Dermis blood vessel endothelial cell (primary cell): ENCODE measurements around the gene ALKBH3. TPM values are rescaled to one million over a fixed set of nuclear protein-coding genes. Genes with fewer than 3 reads are reported as not detected.

ENCODE experiments used
- DNase-seq: peaks from one replicate; pipeline ENCODE4 v3.0.0; 2010
- total RNA-seq: library from RNA; depleted of rRNA; stranded (reverse); fragments of >200 nt; gene quantifications from 2 replicates; pipeline ENCODE4 v1.2.3, GENCODE V29; 2014

ALKBH3 gene
- total RNA-seq, 1 donor from 2014 or later, result 27.4 TPM

DNA sequence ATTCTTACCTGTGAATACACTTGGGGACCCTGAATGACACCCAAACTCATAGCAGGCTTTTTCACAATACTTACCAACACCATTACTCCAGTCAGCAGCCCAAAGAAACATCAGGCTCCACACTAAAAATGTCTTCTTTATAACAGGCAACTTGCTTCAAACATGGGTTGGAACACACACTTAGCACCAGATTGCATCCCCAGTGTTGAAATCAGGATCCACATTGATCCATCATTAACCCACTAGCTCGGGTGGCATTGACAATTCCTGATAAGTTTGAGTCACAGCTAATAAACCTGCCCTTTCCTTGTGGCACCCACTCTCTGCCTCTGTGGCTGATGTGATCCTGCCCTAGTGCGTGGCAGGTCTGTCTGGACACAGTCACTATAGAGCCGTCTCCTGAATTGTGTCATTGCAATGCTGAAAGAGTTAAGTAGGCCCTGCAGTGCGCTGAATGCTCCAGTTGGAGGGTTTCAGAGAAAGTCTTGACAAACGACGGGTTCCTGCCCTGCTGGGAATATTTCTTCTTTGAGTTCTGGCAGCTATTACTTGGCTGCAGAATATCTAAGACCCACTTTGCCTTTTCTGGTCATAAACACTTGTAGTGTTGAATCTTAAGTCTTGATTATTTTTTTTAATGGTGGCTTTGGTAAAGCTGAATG is 42.2 kb downstream of the ALKBH3 start:
- DNase-seq, result no peak

DNA sequence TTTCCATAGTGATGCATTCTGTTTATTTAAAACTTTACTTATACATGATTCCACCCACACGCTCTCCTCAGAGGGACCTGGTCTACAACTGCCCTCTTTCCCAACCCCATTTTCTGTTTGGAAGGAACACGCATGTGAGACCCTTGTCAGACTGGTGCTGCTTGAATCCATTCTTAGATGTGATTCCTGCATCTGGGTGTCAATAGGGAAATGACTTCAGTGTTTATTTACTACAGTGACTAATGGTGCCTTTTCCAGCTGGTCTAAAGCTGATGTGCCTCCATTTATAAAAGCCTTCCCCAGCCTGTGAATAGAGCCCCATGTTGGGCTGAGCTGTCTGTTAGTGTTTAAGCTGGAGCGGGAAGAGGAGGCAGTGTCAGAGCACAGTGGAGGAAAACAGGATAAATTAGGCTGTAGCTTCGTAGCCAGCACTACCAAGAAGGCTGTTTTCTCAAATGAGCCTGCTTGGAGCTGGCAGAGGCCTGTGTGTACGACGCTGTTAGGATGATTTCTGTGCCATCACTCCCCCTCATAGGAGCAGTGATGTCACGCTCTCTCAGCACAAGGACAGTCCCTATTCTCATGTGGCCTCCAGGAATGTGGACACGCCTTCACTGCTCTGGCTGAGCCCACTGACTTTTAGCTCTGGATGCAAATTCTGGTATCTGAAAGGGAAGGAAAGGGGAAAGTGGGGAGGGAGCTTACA is 42.9 kb downstream of the ALKBH3 start:
- peak; percentile 80 for DNase-seq

GRCh38 chr11:43924112-43924855 is 43.7 kb downstream of the ALKBH3 start:
- DNase-seq, result no peak

DNA sequence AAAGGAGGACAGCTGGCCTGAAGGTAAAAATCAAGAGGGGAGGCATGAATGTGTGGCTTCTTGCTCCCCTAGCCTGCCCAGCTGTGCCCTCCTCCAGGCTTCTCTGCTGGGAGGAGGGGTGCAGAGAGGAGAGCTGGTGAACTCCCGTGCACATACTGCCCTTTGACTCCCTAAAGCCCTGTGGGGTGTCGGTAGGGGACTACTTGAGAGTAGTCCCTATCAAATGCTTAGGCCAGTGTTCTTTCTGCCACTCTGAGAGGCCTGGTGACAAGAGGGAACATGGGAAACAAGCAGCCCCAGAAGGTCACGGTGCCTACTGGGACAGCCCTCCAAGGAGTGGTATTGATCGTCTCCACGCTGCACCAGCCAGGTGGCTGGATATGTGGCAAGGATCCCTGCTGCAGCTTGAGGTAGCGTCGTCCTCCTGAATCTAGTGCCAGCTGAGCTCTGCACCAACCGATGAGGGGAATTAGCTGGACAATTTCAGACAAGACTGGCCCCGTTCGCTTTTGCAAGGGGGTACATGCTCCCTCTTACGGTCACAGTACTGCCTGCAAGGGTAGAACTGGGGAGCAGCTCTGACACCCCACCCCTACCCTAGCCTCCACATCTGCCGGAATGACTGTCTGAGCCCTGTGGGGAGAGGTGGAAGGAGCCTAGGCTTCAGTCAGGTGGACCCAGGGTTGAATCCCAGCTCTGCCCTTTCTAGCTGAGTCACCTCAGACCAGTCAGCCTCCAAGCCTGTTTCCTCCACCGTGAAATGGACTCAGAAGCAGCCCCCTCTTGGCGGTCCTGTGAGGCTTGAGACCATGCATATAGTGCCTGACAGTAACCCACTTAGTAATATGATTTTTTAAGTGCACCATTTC is 44.7 kb downstream of the ALKBH3 start:
- DNase-seq, result no peak

GRCh38 chr11:43925932-43926505 is 45.4 kb downstream of the ALKBH3 start:
- peak; percentile 79 for DNase-seq

- DNase-seq, result no peak
Observed at GRCh38 chr11:43927070-43927469, 46.4 kb downstream of the ALKBH3 start.

GRCh38 chr11:43927925-43928707 is 47.5 kb downstream of the ALKBH3 start:
- no peak for DNase-seq

DNA sequence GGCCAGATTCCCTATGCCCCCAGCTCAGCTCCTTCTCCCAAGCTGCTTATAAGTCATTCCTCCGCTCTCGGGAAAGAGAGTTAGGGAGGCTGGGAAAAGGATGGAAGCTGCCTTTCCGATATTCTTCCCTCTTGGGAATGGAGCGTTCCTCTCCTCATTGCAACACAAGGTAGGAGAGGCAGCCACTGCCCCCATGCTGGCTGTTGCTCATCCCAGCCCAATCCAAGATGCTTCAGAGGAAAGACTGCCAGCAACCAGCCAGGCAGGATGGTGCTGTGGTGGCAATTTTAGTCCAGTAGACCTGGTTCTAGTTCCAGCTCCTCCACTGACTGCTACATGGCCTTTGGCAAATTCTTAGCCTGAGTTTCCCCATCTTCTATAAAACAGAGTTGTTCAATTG is 48.1 kb downstream of the ALKBH3 start:
- no peak for DNase-seq

GRCh38 chr11:43930868-43931716 is 50.5 kb downstream of the ALKBH3 start:
- DNase-seq, result peak; percentile 85

GRCh38 chr11:43931717-43932039 is 51.0 kb downstream of the ALKBH3 start:
- no peak for DNase-seq

DNA sequence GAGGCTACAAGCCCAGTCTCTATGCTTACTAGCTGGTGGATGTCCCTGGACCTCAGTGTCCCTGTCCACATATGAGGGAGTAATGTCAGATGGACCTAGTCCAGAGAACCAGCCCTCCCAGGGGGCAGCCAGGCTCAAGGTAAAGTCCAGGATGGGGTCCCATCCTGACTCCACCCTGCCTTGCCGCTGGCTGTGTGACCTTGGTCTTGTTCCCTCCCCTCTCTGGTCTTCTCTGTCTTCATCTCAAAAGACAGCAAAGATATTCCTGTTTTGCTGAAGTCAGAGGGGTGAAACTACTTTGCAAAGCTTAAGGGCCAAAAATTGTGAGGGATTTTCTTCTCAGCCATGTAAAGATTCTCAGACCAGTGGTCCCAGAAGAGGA is 52.6 kb downstream of the ALKBH3 start:
- no peak for DNase-seq

- no peak for DNase-seq
Observed at GRCh38 chr11:43933608-43934551, 53.2 kb downstream of the ALKBH3 start.

DNA sequence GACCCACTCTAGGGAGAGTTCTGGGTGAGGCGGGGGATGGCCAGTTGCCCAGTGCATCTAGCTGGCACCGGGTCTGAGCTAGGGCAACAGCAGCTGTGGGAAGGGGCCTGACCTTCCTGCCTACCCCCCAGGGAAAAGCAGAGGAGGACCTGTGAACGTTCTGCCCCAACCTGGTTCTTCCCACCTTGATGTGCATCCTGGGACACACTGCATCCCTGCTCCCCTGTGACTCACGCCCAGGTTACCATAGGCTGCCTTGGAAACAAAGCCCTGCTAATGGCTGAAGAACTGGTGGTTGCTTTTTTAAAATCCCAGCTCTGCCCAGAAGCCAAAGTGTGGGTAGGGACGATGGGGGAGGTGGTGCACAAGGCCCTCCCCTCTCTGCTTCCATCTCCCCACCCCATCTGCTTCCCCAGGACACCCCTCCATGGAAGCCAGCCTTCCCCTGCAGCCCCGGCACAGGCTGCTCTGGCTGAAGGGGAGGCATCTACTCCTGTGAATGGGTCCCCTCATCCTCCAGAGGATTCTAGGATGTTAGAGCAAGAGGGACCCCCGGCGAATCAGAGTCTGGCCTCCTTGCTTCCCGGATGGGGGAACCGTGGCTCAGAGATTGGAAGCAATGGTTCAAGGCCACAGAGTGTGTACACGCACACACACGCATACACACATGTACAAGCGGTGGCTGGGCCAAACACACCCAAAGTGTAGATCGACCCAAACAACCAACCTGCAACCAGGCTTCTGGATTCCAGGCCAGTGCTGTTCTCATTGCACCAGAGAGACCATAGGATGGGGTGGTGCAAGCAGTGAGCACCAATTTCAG is 54.2 kb downstream of the ALKBH3 start:
- no peak for DNase-seq

GRCh38 chr11:43935424-43935979 is 54.9 kb downstream of the ALKBH3 start:
- no peak for DNase-seq

DNA sequence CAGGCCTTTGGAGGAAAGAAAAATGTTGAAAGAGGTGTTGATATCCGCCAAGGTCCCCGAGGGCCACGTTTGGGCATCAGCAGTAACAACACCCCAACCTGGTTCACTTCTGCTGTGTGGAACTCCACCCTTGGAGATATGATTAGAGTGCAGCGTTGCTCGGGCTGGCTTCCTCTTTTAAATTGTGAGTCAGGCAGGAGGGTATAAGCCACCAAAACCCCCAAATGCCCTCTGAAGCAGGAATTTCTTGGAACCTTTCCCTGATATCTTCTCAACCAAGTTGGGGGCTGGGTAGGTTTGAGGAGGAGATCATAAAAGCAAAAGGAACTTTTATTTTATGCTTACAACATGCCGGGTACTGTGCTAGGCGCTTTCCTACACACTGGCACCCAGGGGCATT is 55.4 kb downstream of the ALKBH3 start:
- DNase-seq, result no peak

DNA sequence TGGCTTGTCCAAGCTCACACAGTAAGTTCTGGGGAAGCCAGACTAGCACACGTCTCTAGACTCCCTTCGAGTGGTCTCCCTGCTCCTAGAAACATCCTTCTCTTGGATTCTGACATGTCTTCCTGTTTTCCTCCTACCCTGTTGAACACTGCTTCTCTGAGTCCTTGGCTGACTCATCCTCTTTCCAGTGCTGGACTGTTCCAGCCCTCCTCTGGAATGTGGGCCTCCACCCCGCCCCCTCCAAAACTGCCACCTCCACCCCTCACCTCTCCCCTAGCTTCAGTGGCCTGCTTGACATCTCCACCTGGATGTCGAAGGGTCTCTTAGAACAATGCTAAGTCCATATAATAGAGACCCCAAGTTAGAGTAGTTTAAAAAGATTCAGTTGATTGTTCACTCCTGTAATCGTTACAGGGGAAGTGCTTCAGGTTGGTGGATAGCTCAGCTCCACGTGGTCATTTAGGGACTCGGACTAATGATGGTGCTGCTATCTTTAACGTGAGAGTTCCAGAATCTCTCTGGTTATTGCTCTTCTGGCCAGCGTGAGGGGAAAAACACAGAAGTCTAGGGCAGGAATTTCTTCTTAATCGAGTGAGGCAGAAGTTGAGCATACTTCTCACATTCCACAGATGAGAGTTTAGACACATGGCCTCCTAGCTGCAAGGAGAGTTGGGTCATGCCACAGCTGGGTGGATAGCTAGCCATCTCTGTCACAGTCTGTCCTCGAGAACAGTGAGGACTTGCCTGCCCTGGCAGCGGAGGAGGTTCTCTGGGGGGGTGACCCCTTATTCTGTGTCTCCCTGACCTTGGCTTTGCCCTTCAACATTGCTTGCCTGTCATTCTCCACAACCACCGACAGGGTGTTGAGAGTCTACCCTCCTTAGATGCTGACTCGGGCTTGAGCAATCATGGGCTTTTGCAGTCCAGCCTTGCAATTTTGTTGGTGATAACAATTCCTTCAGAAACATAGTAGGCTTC is 57.1 kb downstream of the ALKBH3 start:
- DNase-seq, result peak; percentile 66
